SK-N-SH (cell line): Measurements from ENCODE around the gene GLYATL1B. TPM values are rescaled to one million over a fixed set of nuclear protein-coding genes. Genes with fewer than 3 reads are reported as not detected.
"Not testable (repeated sequence)": the region's sequence is repeated elsewhere in the genome, so short reads cannot be mapped to it uniquely, and the experiment has no call there.

Experiments
- CTCF ChIA-PET: fragments of 300-600, 350-600 bp; formaldehyde crosslinking; extraction: SDS; loops from one replicate; lab custom pipeline; 2021; lab: Yijun Ruan, JAX
- POLR2A ChIA-PET: fragments of 350-600 bp; sonication (Branson Sonifier 250); formaldehyde crosslinking; extraction: SDS; loops from one replicate; lab custom pipeline; 2020; ENCODE audit warnings: antibody characterized with exemption, inconsistent platforms; lab: Yijun Ruan, JAX
- DNase-seq: peaks from one replicate; pipeline ENCODE4 v3.0.0; 2012
- H2AFZ ChIP-seq: fragments of 200-600 bp; sonication (generic); 2 replicates; pipeline ENCODE4 v1.8.1; 2016; ENCODE audit warnings: antibody characterized with exemption, mild to moderate bottlenecking, low read depth
- H3F3A ChIP-seq: fragments of 200-600 bp; sonication (generic); replicated peaks from 2 replicates; pipeline ENCODE3; 2016; ENCODE audit warnings: antibody characterized with exemption, mild to moderate bottlenecking; ENCODE audit not compliant: insufficient read depth
- H3K27ac ChIP-seq, 2 experiments: fragments of 200-500 bp in 1 of 2; fragments of 200-600 bp in 1 of 2; sonication (Bioruptor generic) in 1 of 2; sonication (generic), shearing (Covaris generic) in 1 of 2; 2 replicates each; pipeline versions ENCODE4 v1.5.1 to v1.6.1; 2014 to 2016; ENCODE audit warnings: low read depth in 2 of 2, inconsistent platforms in 1 of 2, low read length in 1 of 2, mild to moderate bottlenecking in 1 of 2, mixed read lengths in 1 of 2
- H3K27me3 ChIP-seq: fragments of 200-600 bp; sonication (generic), shearing (Covaris generic); 2 replicates; pipeline ENCODE4 v1.6.1; 2016; ENCODE audit warnings: mixed run types; ENCODE audit not compliant: insufficient read depth
- H3K36me3 ChIP-seq, 2 experiments: fragments of 200-500 bp in 1 of 2; fragments of 200-600 bp in 1 of 2; sonication (Bioruptor generic) in 1 of 2; sonication (generic) in 1 of 2; replicated peaks in 1 of 2; 2 replicates each; pipeline versions ENCODE3 to v1.5.1; 2014 to 2016; ENCODE audit warnings: low read length in 1 of 2, mild to moderate bottlenecking in 1 of 2; ENCODE audit not compliant: insufficient read depth in 2 of 2, control insufficient read depth in 1 of 2
- H3K4me1 ChIP-seq, 2 experiments: fragments of 200-500 bp in 1 of 2; fragments of 200-600 bp in 1 of 2; sonication (Bioruptor generic) in 1 of 2; sonication (generic), shearing (Covaris generic) in 1 of 2; 2 replicates each; pipeline versions ENCODE4 v1.5.1 to v1.6.1; 2014 to 2016; ENCODE audit warnings: low read depth in 1 of 2, low read length in 1 of 2, mixed run types in 1 of 2; ENCODE audit not compliant: insufficient read depth in 2 of 2, control insufficient read depth in 1 of 2
- H3K4me2 ChIP-seq: fragments of 200-600 bp; sonication (generic), shearing (Covaris generic); 2 replicates; pipeline ENCODE4 v1.6.1; 2017; ENCODE audit warnings: mixed run types
- H3K4me3 ChIP-seq, 2 experiments: fragments of 200-500 bp in 1 of 2; fragments of 200-600 bp in 1 of 2; sonication (Bioruptor generic) in 1 of 2; sonication (generic), shearing (Covaris generic) in 1 of 2; 2 replicates each; pipeline versions ENCODE4 v1.5.1 to v1.8.1; 2014 to 2016; ENCODE audit warnings: low read depth in 2 of 2, inconsistent platforms in 1 of 2, low read length in 1 of 2, mild to moderate bottlenecking in 1 of 2, mixed read lengths in 1 of 2, moderate library complexity in 1 of 2
- H3K79me2 ChIP-seq: fragments of 200-600 bp; sonication (generic); 2 replicates; pipeline ENCODE4 v1.8.1; 2017; ENCODE audit warnings: mild to moderate bottlenecking; ENCODE audit not compliant: insufficient read depth
- H3K9ac ChIP-seq: fragments of 200-600 bp; sonication (generic); 2 replicates; pipeline ENCODE4 v1.6.1; 2017; ENCODE audit warnings: mixed run types
- H3K9me2 ChIP-seq: fragments of 200-600 bp; sonication (generic); 2 replicates; pipeline ENCODE4 v1.6.1; 2017; ENCODE audit warnings: mixed run types
- H3K9me3 ChIP-seq: fragments of 200-600 bp; sonication (generic); 2 replicates; pipeline ENCODE4 v1.6.1; 2017; ENCODE audit warnings: mixed run types, mild to moderate bottlenecking, moderate library complexity
- H4K20me1 ChIP-seq: fragments of 200-600 bp; sonication (generic); 2 replicates; pipeline ENCODE4 v1.6.1; 2017; ENCODE audit warnings: mild to moderate bottlenecking, mixed run types; ENCODE audit not compliant: insufficient read depth
- CHD2 ChIP-seq: fragments of 150-350 bp; IDR thresholded peaks from 2 replicates; pipeline ENCODE4 v1.6.1; 2018; ENCODE audit warnings: low read length; ENCODE audit not compliant: partially characterized antibody
- ELF1 ChIP-seq: IDR thresholded peaks from 2 replicates; pipeline ENCODE4 v1.4.0; 2012
- EZH2phosphoT487 ChIP-seq: fragments of 200-600 bp; sonication (generic); IDR thresholded peaks from 2 replicates; pipeline ENCODE4 v1.6.1; 2017; ENCODE audit warnings: low read depth, mixed run types, mild to moderate bottlenecking, antibody characterized with exemption, moderate library complexity, borderline replicate concordance
- FOXJ3 ChIP-seq: sonication (generic); formaldehyde crosslinking; IDR thresholded peaks from 2 replicates; pipeline ENCODE4 v1.5.1; 2020; ENCODE audit warnings: mild to moderate bottlenecking, missing genetic modification reagents
- FOXM1 ChIP-seq: IDR thresholded peaks from 2 replicates; pipeline ENCODE4 v1.4.0; 2012; ENCODE audit warnings: low read depth, mild to moderate bottlenecking
- JUND ChIP-seq: IDR thresholded peaks from 2 replicates; pipeline ENCODE4 v1.4.0; 2012
- MEF2A ChIP-seq: IDR thresholded peaks from 2 replicates; pipeline ENCODE4 v1.4.0; 2012; ENCODE audit warnings: low read depth, borderline replicate concordance
- NFIC ChIP-seq: IDR thresholded peaks from 2 replicates; pipeline ENCODE4 v1.4.0; 2012; ENCODE audit warnings: borderline replicate concordance
- NRF1 ChIP-seq: IDR thresholded peaks from 2 replicates; pipeline ENCODE4 v1.6.1; 2012; ENCODE audit warnings: low read depth, mild to moderate bottlenecking, low read length
- POLR2AphosphoS5 ChIP-seq: IDR thresholded peaks from 2 replicates; pipeline ENCODE4 v1.6.1; 2012; ENCODE audit warnings: low read depth, low read length
- RAD21 ChIP-seq: IDR thresholded peaks from 2 replicates; pipeline ENCODE4 v1.6.1; 2012; ENCODE audit warnings: mild to moderate bottlenecking, low read length
- RXRA ChIP-seq: IDR thresholded peaks from 2 replicates; pipeline ENCODE4 v1.4.0; 2012; ENCODE audit warnings: low read depth, mild to moderate bottlenecking, borderline replicate concordance
- SMC3 ChIP-seq: IDR thresholded peaks from 2 replicates; pipeline ENCODE4 v1.6.1; 2012; ENCODE audit warnings: low read depth, low read length, improper control_type of control experiment
- TCF12 ChIP-seq: IDR thresholded peaks from 2 replicates; pipeline ENCODE4 v1.4.0; 2012
- TEAD4 ChIP-seq: IDR thresholded peaks from 2 replicates; pipeline ENCODE4 v1.4.0; 2012; ENCODE audit warnings: mild to moderate bottlenecking, borderline replicate concordance; ENCODE audit not compliant: insufficient read depth
- YY1 ChIP-seq: IDR thresholded peaks from 2 replicates; pipeline ENCODE4 v1.4.0; 2012; ENCODE audit warnings: low read depth, mild to moderate bottlenecking
- WGBS: methylation state at CpG from one replicate; pipeline ENCODE4 v1.1.6; 2017; ENCODE audit warnings: low lambda C conversion rate; 5-methylcytosine and 5-hydroxymethylcytosine counted together
- polyA plus RNA-seq, 3 experiments: library from polyadenylated mRNA; depleted of rRNA; stranded (reverse); fragments of >200 nt; gene quantifications; 2 replicates each; pipeline ENCODE4 v1.2.3, GENCODE V29; 2012
- TF ChIP-seq, protein P1 (sequence below): fragments of 200-600 bp; sonication (generic); IDR thresholded peaks from 2 replicates; pipeline ENCODE4 v1.6.1; 2017; ENCODE audit warnings: antibody characterized with exemption, mild to moderate bottlenecking, moderate library complexity
- TF ChIP-seq, protein P2 (sequence below): IDR thresholded peaks from 2 replicates; pipeline ENCODE4 v1.4.0; 2012; ENCODE audit warnings: low read depth, borderline replicate concordance

The GLYATL1B gene
- polyA plus RNA-seq, 1 of the 3 experiments (the other 2 are of a cell fraction) = not detected

DNA sequence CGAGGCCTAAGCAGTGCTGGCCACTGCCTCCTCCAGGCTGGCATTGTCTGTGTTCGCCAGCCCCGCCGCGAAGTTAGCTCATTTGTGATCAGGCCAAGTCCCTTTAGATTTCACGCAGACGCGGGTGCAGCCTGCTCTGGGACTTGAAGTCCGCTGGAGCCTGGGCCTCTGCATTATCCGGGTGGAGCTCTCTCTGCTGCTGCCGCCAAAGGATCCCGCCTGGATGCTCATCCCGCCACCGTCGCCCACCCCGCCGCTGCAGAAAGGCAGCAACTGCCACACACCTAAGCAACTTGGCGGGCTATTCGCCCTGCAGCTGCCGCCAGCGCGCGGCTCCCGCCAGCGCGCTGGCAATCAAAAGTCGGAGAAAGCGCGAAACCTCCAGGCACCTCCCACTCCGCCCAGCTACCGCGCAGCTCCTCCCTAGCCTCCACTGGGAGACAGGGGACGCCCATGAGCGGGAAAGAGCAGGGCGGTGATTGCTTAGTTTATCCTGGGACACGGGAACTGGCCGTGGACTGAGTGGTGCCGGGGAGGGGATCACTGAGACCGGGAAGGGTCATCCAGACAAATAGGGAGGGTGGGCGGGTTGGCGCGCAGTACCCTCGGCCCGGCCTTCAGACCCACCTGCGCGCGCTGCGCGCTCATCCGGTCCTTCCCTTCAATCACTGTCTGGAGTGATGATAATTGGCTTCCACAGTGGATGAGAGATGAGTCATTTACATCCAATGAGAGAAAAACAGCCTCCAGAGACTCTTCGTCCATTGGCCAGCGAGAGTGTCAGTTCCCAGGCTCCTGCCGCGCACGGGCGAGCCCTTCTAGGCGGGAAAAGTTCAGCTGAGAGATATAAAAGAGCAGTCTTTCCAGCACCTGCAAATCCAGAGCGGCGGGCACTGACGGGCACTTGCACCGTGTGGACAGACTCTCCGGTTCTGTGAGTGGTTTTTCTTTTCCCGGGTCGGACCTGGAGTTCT lies 20.5 kb downstream of the GLYATL1B start, which contains the start of gene FAM111B (continued):
- TF ChIP-seq YY1 (no peak), JUND (peak; percentile 59), RXRA (no peak), EZH2phosphoT487 (no peak), TCF12 (no peak), POLR2AphosphoS5 (no peak), ELF1 (no peak), RAD21 (no peak), SMC3 (no peak), CHD2 (no peak), TEAD4 (no peak), NFIC (no peak), FOXM1 (no peak)
- TF ChIP-seq, protein P1, sequence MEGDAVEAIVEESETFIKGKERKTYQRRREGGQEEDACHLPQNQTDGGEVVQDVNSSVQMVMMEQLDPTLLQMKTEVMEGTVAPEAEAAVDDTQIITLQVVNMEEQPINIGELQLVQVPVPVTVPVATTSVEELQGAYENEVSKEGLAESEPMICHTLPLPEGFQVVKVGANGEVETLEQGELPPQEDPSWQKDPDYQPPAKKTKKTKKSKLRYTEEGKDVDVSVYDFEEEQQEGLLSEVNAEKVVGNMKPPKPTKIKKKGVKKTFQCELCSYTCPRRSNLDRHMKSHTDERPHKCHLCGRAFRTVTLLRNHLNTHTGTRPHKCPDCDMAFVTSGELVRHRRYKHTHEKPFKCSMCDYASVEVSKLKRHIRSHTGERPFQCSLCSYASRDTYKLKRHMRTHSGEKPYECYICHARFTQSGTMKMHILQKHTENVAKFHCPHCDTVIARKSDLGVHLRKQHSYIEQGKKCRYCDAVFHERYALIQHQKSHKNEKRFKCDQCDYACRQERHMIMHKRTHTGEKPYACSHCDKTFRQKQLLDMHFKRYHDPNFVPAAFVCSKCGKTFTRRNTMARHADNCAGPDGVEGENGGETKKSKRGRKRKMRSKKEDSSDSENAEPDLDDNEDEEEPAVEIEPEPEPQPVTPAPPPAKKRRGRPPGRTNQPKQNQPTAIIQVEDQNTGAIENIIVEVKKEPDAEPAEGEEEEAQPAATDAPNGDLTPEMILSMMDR = no peak

DNA sequence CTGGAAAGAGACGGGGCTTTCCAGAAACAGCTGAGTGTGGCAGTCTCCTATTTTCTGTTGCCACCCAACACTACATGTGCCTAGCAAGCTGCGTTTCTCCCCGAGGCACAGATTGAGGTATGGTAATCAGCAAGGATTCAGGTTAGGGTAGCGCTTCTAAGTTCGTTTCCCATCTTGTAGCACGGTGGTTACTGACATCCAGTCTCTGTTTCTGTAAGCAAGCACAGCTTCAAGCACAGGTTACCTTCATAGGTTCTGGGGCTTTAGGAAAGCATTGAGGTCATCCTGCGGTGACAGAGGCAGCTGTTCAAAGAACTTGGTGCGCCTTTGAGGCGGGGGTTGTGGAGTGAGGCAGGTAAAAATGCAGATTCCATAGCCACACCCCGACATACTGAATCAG lies 21.6 kb downstream of the GLYATL1B start:
- CTCF ChIA-PET = interaction anchor here (1.3 to 3.4 kb wide), 4 partner anchors 19 to 64 kb away, joined by 4 to 27 read pairs (median 8); partner anchors contain the start of gene DTX4
- H3K27me3 ChIP-seq, H4K20me1 ChIP-seq, H3K9me2 ChIP-seq, H3K9me3 ChIP-seq, H3F3A ChIP-seq, POLR2A ChIA-PET, H3K4me1 ChIP-seq, H3K9ac ChIP-seq, H3K36me3 ChIP-seq, DNase-seq, H3K79me2 ChIP-seq, H3K27ac ChIP-seq: not testable (repeated sequence)
- Histone ChIP-seq H3K4me2 (peak overlapping the region; percentile 86), H2AFZ (peak overlapping the region; percentile 92; the same call in 1 of the 2 replicates), H3K4me3 (peak overlapping the region; percentile 58 to 66; a peak in 3 of 4 replicates)
- WGBS = 55% methylated on average over 10 of the region's 10 CpGs

DNA sequence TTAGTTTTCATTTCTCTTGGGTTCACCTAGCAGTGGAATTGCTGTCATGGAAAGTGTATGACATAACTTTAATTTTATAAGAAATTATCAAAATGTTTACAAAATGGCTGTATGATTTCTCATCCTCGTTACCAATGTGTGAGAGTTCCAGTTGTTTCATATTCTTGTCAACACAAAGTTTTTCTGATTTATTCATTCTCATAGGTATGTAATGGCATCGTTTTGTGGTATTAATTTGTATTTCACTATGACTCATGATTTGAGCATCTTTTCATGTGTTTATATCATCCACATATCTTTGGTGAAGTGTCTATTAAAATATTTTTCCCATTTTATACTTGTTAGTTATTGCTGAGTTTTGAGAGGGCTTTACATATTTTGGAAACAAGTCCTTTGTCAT lies 26.4 kb downstream of the GLYATL1B start:
- Histone ChIP-seq H3K36me3 (peaks cover 0 to 4% of the 10 kb centered on the region in 2 experiments), H3K9me2 (no peaks in the 10 kb centered on the region), H4K20me1 (no peaks in the 10 kb centered on the region), H3K9ac (no peak overlapping the region), H3K9me3 (0 out of 2 replicates have a peak, but pooled peaks cover under 1% of the 10 kb centered on the region), H3F3A (no peaks in the 10 kb centered on the region), H3K4me2 (no peak overlapping the region), H3K27me3 (no peaks in the 10 kb centered on the region)
- ChIA-PET POLR2A (no interaction called here), CTCF (no interaction called here)
- WGBS = 72% methylated on average over 2 of the region's 2 CpGs
- DNase-seq = no peak
- TF ChIP-seq NRF1 (no peak), POLR2AphosphoS5 (no peak), FOXJ3 (CRISPR knock-in tag) (no peak), MEF2A (no peak)
- TF ChIP-seq, protein P2, sequence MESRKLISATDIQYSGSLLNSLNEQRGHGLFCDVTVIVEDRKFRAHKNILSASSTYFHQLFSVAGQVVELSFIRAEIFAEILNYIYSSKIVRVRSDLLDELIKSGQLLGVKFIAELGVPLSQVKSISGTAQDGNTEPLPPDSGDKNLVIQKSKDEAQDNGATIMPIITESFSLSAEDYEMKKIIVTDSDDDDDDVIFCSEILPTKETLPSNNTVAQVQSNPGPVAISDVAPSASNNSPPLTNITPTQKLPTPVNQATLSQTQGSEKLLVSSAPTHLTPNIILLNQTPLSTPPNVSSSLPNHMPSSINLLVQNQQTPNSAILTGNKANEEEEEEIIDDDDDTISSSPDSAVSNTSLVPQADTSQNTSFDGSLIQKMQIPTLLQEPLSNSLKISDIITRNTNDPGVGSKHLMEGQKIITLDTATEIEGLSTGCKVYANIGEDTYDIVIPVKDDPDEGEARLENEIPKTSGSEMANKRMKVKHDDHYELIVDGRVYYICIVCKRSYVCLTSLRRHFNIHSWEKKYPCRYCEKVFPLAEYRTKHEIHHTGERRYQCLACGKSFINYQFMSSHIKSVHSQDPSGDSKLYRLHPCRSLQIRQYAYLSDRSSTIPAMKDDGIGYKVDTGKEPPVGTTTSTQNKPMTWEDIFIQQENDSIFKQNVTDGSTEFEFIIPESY = no peak
- TF ChIP-seq, all 33 proteins: peak for 0
- Histone ChIP-seq H3K79me2 (no peaks in the 10 kb centered on the region), H3K4me3 (no peak overlapping the region), H2AFZ (0 out of 2 replicates have a peak overlapping the region, but pooled peaks have one; percentile 14), H3K4me1 (peaks cover 0 to 2% of the 10 kb centered on the region in 2 experiments; a peak in 2 of 4 replicates), H3K27ac (no peak overlapping the region)
